ENCODE data around the gene RNF214. TPM values are rescaled to one million over a fixed set of nuclear protein-coding genes. Genes with fewer than 3 reads are reported as not detected.

Gene RNF214
- polyA plus RNA-seq, 3 donors, result 6.4 to 13.8 (median 7.8) TPM

DNA sequence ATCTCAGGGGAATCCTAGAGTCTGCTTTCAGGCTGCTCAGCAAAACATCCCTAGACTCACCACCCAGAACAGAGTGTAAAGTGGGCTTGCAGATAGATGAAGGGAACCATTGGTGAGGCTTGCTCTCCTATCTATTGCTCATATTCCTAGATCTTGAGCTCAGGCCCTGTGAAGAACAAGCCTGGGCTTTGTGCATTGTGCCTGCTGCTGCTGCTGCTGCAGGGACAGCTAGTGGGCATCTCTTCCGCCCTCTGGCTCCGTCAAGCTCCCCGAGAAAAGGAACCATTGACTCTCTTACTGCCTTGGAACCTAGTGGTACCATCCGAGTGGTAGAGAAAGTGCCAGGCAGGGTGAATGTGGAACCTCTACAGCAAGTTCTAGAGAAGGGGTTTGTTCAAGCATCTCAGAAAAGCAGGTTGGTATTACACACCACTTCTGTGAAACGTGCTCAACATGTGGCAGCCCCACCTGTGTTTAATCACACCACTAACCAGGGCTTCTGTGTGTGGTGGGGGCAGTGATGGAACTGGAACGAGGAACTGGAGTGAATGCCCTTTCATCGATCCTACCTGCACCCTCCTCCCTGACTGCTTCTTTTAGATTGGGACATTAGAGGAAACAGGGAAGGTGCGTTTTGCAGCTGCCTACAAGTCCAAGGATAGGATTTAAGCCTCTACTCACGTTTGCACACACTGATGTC, 63.1 kb downstream of the RNF214 start:
- Mint-ChIP-seq H3K4me3 (no peak overlapping the region), H3K4me1 (peaks cover 9% of the 10 kb centered on the region), H3K27ac (no peak overlapping the region), H3K9me3 (no peaks in the 10 kb centered on the region), H3K36me3 (peaks cover 27 to 38% of the 10 kb centered on the region in 2 donors), H3K27me3 (ENCODE audit: low read depth in 3 of 3) (peaks cover 0 to 6% (median 4%) of the 10 kb centered on the region in 3 donors)
- intact Hi-C loops (cut with micrococcal nuclease), result no loop called here
- TF ChIP-seq, protein P1, sequence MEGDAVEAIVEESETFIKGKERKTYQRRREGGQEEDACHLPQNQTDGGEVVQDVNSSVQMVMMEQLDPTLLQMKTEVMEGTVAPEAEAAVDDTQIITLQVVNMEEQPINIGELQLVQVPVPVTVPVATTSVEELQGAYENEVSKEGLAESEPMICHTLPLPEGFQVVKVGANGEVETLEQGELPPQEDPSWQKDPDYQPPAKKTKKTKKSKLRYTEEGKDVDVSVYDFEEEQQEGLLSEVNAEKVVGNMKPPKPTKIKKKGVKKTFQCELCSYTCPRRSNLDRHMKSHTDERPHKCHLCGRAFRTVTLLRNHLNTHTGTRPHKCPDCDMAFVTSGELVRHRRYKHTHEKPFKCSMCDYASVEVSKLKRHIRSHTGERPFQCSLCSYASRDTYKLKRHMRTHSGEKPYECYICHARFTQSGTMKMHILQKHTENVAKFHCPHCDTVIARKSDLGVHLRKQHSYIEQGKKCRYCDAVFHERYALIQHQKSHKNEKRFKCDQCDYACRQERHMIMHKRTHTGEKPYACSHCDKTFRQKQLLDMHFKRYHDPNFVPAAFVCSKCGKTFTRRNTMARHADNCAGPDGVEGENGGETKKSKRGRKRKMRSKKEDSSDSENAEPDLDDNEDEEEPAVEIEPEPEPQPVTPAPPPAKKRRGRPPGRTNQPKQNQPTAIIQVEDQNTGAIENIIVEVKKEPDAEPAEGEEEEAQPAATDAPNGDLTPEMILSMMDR (IDR thresholded peaks at IDR 0.05), result no peak
- Histone ChIP-seq H3K9ac (ENCODE audit: insufficient read depth, low read length, poor library complexity, severe bottlenecking) (no peak overlapping the region), H3K4me1 (ENCODE audit: control insufficient read depth in 1 of 2, insufficient read depth in 2 of 2, low read length in 2 of 2) (no peaks in the 10 kb centered on the region), H3K27ac (ENCODE audit: low read depth in 1 of 2, low read length in 2 of 2) (no peak overlapping the region), H4K20me1 (ENCODE audit: insufficient read depth, low read length) (no peaks in the 10 kb centered on the region), H3K9me3 (replicated peaks in 1 of 2; ENCODE audit: control insufficient read depth in 1 of 2, insufficient read depth in 1 of 2, low read length in 2 of 2) (no peaks in the 10 kb centered on the region), H3K27me3 (ENCODE audit: control insufficient read depth in 2 of 2, insufficient read depth in 2 of 2, low read length in 2 of 2) (no peaks in the 10 kb centered on the region), H3K4me3 (replicated peaks in 1 of 3; ENCODE audit: low read depth in 2 of 3, low read length in 3 of 3) (no peak overlapping the region), H3K4me2 (replicated peaks; ENCODE audit: extremely low read depth, low read length, poor library complexity, severe bottlenecking) (no peak overlapping the region), H2AFZ (ENCODE audit: insufficient read depth, low read depth, low read length, poor library complexity, severe bottlenecking) (no peak overlapping the region), H3K79me2 (ENCODE audit: insufficient read depth, low read length) (no peaks in the 10 kb centered on the region), H3K36me3 (replicated peaks in 1 of 2; ENCODE audit: control insufficient read depth in 1 of 2, insufficient read depth in 2 of 2, low read length in 2 of 2) (peaks cover 11 to 22% of the 10 kb centered on the region in 2 donors)
- no peak for DNase-seq
- 100% methylated on average over 3 of the region's 9 CpGs for WGBS (ENCODE audit: insufficient coverage)

DNA sequence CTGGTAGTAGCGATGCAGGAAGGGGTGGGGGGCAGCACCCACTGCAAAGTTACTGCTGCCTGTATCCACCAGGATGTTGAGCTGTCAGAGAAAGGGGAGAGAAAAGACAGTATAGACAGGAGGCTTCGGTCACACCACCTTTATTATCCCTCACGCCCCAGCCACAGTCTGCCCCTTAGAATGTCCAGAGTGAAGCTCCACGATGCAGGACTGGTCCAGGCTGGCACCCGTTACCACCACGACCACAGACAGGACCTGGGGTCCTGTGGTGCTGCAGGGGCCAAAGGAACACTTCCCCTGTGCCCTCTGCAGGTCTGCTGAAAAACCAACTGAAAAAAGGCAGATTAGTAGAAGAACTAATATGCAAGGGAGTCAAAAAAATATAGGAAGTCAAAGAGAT, 64.4 kb downstream of the RNF214 start:
- Histone ChIP-seq H3K27me3 (ENCODE audit: control insufficient read depth in 2 of 2, insufficient read depth in 2 of 2, low read length in 2 of 2) (no peaks in the 10 kb centered on the region), H3K36me3 (replicated peaks in 1 of 2; ENCODE audit: control insufficient read depth in 1 of 2, insufficient read depth in 2 of 2, low read length in 2 of 2) (peaks cover 11 to 17% of the 10 kb centered on the region in 2 donors), H3K9me3 (replicated peaks in 1 of 2; ENCODE audit: control insufficient read depth in 1 of 2, insufficient read depth in 1 of 2, low read length in 2 of 2) (no peaks in the 10 kb centered on the region), H3K27ac (ENCODE audit: low read depth in 1 of 2, low read length in 2 of 2) (no peak overlapping the region), H4K20me1 (ENCODE audit: insufficient read depth, low read length) (no peaks in the 10 kb centered on the region), H3K9ac (ENCODE audit: insufficient read depth, low read length, poor library complexity, severe bottlenecking) (no peak overlapping the region), H2AFZ (ENCODE audit: insufficient read depth, low read depth, low read length, poor library complexity, severe bottlenecking) (no peak overlapping the region), H3K4me2 (replicated peaks; ENCODE audit: extremely low read depth, low read length, poor library complexity, severe bottlenecking) (no peak overlapping the region), H3K4me1 (ENCODE audit: control insufficient read depth in 1 of 2, insufficient read depth in 2 of 2, low read length in 2 of 2) (no peaks in the 10 kb centered on the region), H3K79me2 (ENCODE audit: insufficient read depth, low read length) (no peaks in the 10 kb centered on the region), H3K4me3 (replicated peaks in 1 of 3; ENCODE audit: low read depth in 2 of 3, low read length in 3 of 3) (no peak overlapping the region)
- Mint-ChIP-seq H3K9me3 (no peaks in the 10 kb centered on the region), H3K27me3 (ENCODE audit: low read depth in 3 of 3) (peaks cover 0 to 6% (median 4%) of the 10 kb centered on the region in 3 donors), H3K4me3 (no peak overlapping the region), H3K4me1 (peaks cover 3% of the 10 kb centered on the region), H3K36me3 (peaks cover 18 to 26% of the 10 kb centered on the region in 2 donors), H3K27ac (no peak overlapping the region)
- WGBS (ENCODE audit: insufficient coverage), result 82% methylated on average over 3 of the region's 6 CpGs
- intact Hi-C loops (cut with micrococcal nuclease), result no loop called here
- TF ChIP-seq, protein P1 (IDR thresholded peaks at IDR 0.05), result no peak
- no peak for DNase-seq
